Muscle of leg (tissue), 11 donors: Measurements from ENCODE around the gene PAXX. TPM values are rescaled to one million over a fixed set of nuclear protein-coding genes. Genes with fewer than 3 reads are reported as not detected.

Experiments
- DNase-seq: peaks from one replicate; pipeline ENCODE4 v3.0.0; 2013
- H3K27ac ChIP-seq: one replicate; pipeline ENCODE4 v1.5.1; 2013; ENCODE audit warnings: mild to moderate bottlenecking, low read length, control low read depth
- H3K27me3 ChIP-seq: one replicate; pipeline ENCODE4 v1.6.1; 2013; ENCODE audit warnings: low read length; ENCODE audit not compliant: control insufficient read depth, insufficient read depth
- H3K36me3 ChIP-seq: one replicate; pipeline ENCODE4 v1.6.1; 2013; ENCODE audit warnings: low read length; ENCODE audit not compliant: control insufficient read depth, insufficient read depth
- H3K4me1 ChIP-seq: one replicate; pipeline ENCODE4 v1.6.1; 2013; ENCODE audit warnings: low read length; ENCODE audit not compliant: control insufficient read depth, insufficient read depth
- H3K4me3 ChIP-seq: one replicate; pipeline ENCODE4 v1.5.1; 2013; ENCODE audit warnings: low read length, control low read depth
- H3K9me3 ChIP-seq: replicated peaks from 2 replicates; pipeline ENCODE4 v1.6.1; 2013; ENCODE audit warnings: low read depth, low read length; ENCODE audit not compliant: control insufficient read depth
- WGBS: methylation state at CpG from one replicate; pipeline ENCODE4 v1.1.5; 2013; ENCODE audit warnings: missing lambda C conversion rate; ENCODE audit not compliant: insufficient coverage; 5-methylcytosine and 5-hydroxymethylcytosine counted together
- polyA plus RNA-seq, 8 donors: library from polyadenylated mRNA; unstranded; fragments of 120-200 nt; gene quantifications; one replicate each; pipeline versions ENCODE4 v1.2.1 to v1.2.3, GENCODE V29; 2013; ENCODE audit warnings: inconsistent platforms in 1 of 8, low replicate concordance in 1 of 8; ENCODE audit not compliant: insufficient read length in 8 of 8, insufficient read depth in 1 of 8
- total RNA-seq: library from RNA; stranded (reverse); fragments of 120-200 nt; gene quantifications from one replicate; pipeline ENCODE4 v1.2.4, GENCODE V29; 2013

The PAXX gene
- total and polyA plus RNA-seq, 9 donors = 19.1 to 31.7 (median 27.0) TPM

- no peak overlapping the region for H3K4me3 ChIP-seq
- H3K4me1 ChIP-seq = peaks cover 38% of the 10 kb centered on the region
- no peaks in the 10 kb centered on the region for H3K9me3 ChIP-seq
- peaks cover 3% of the 10 kb centered on the region for H3K36me3 ChIP-seq
- no peak overlapping the region for H3K27ac ChIP-seq
- no peak for DNase-seq
- no peaks in the 10 kb centered on the region for H3K27me3 ChIP-seq
- 51% methylated on average over 5 of the region's 7 CpGs for WGBS
Observed at GRCh38 chr9:137023157-137023556, 30.9 kb downstream of the PAXX start.

GRCh38 chr9:137023583-137023991 lies 31.4 kb downstream of the PAXX start:
- WGBS = 48% methylated on average over 15 of the region's 15 CpGs
- Histone ChIP-seq H3K4me1 (peaks cover 41% of the 10 kb centered on the region), H3K27ac (no peak overlapping the region), H3K4me3 (no peak overlapping the region), H3K36me3 (peaks cover 3% of the 10 kb centered on the region), H3K9me3 (no peaks in the 10 kb centered on the region), H3K27me3 (no peaks in the 10 kb centered on the region)
- DNase-seq = no peak

GRCh38 chr9:137025517-137025966 lies 33.3 kb downstream of the PAXX start:
- Histone ChIP-seq H3K4me1 (peaks cover 50% of the 10 kb centered on the region), H3K36me3 (no peaks in the 10 kb centered on the region), H3K27me3 (peaks cover 5% of the 10 kb centered on the region), H3K4me3 (no peak overlapping the region), H3K27ac (no peak overlapping the region), H3K9me3 (no peaks in the 10 kb centered on the region)
- 76% methylated on average over 20 of the region's 21 CpGs for WGBS
- DNase-seq = no peak

- WGBS = 100% methylated on average over 1 of the region's 2 CpGs
- Histone ChIP-seq H3K9me3 (no peaks in the 10 kb centered on the region), H3K27ac (no peak overlapping the region), H3K4me3 (no peak overlapping the region), H3K36me3 (no peaks in the 10 kb centered on the region), H3K4me1 (peaks cover 58% of the 10 kb centered on the region), H3K27me3 (peaks cover 5% of the 10 kb centered on the region)
- DNase-seq = no peak
Observed at GRCh38 chr9:137026384-137026783, 34.2 kb downstream of the PAXX start.

GRCh38 chr9:137026828-137027227 lies 34.6 kb downstream of the PAXX start:
- H3K27ac ChIP-seq = no peak overlapping the region
- WGBS = 64% methylated on average over 2 of the region's 4 CpGs

GRCh38 chr9:137027369-137028262 lies 35.4 kb downstream of the PAXX start, which contains the start of gene ABCA2:
ABCA2 (minus strand) TSS chr9:137028237; CDS start chr9:137028140, 97 bp downstream.
- no peaks in the 10 kb centered on the region for H3K36me3 ChIP-seq

More at GRCh38 chr9:137026828-137027227, 34.6 kb downstream of the PAXX start:
- no peaks in the 10 kb centered on the region for H3K9me3 ChIP-seq
- H3K4me1 ChIP-seq = peaks cover 60% of the 10 kb centered on the region
- H3K27me3 ChIP-seq = peaks cover 5% of the 10 kb centered on the region
- no peak for DNase-seq
- no peak overlapping the region for H3K4me3 ChIP-seq
- no peaks in the 10 kb centered on the region for H3K36me3 ChIP-seq

GRCh38 chr9:137028263-137029057 lies 36.2 kb downstream of the PAXX start:
- peak; percentile 78 for DNase-seq
- no peak overlapping the region for H3K27ac ChIP-seq

More at GRCh38 chr9:137027369-137028262, 35.4 kb downstream of the PAXX start, which contains the start of gene ABCA2:
- peaks cover 5% of the 10 kb centered on the region for H3K27me3 ChIP-seq
- H3K4me1 ChIP-seq = peaks cover 62% of the 10 kb centered on the region
- no peaks in the 10 kb centered on the region for H3K9me3 ChIP-seq
- no peak within 1 kb of the TSS for H3K27ac ChIP-seq
- DNase-seq = no peak
- peak within 1 kb of the TSS; percentile 56 for H3K4me3 ChIP-seq
- 2% methylated on average over 95 of the region's 95 CpGs for WGBS

GRCh38 chr9:137029058-137029936 lies 37.1 kb downstream of the PAXX start:
- Histone ChIP-seq H3K4me1 (peaks cover 49% of the 10 kb centered on the region), H3K4me3 (no peak overlapping the region), H3K27ac (no peak overlapping the region), H3K9me3 (no peaks in the 10 kb centered on the region), H3K36me3 (no peaks in the 10 kb centered on the region), H3K27me3 (peaks cover 5% of the 10 kb centered on the region)
- 38% methylated on average over 5 of the region's 19 CpGs for WGBS
- DNase-seq = peak; percentile 58

More at GRCh38 chr9:137028263-137029057, 36.2 kb downstream of the PAXX start:
- Histone ChIP-seq H3K27me3 (peaks cover 5% of the 10 kb centered on the region), H3K4me1 (peaks cover 57% of the 10 kb centered on the region), H3K36me3 (no peaks in the 10 kb centered on the region), H3K9me3 (no peaks in the 10 kb centered on the region), H3K4me3 (peak overlapping the region; percentile 56)
- under 1% methylated on average over 95 of the region's 98 CpGs for WGBS

GRCh38 chr9:137030006-137030405 lies 37.8 kb downstream of the PAXX start:
- no peak for DNase-seq
- 74% methylated on average over 14 of the region's 15 CpGs for WGBS
- Histone ChIP-seq H3K9me3 (no peaks in the 10 kb centered on the region), H3K36me3 (no peaks in the 10 kb centered on the region), H3K4me3 (no peak overlapping the region), H3K4me1 (peaks cover 55% of the 10 kb centered on the region), H3K27me3 (peaks cover 8% of the 10 kb centered on the region), H3K27ac (no peak overlapping the region)
